H1 (cell line): ENCODE data around the gene CTSS. TPM values are rescaled to one million over a fixed set of nuclear protein-coding genes. Genes with fewer than 3 reads are reported as not detected.

Source experiments
- CTCF ChIA-PET: fragments of 300-600 bp; sonication (Branson Sonifier 250); formaldehyde crosslinking; loops from one replicate; lab custom pipeline; 2021; ENCODE audit not compliant: partially characterized antibody; lab: Charles Lee
- POLR2A ChIA-PET: fragments of 300-600 bp; sonication (Branson Sonifier 250); formaldehyde crosslinking; loops from one replicate; lab custom pipeline; 2021; ENCODE audit warnings: inconsistent platforms; ENCODE audit not compliant: partially characterized antibody; lab: Charles Lee
- DNase-seq, 2 experiments: peaks; one replicate each; pipeline versions ENCODE4 v3.0.0 to v3.0.0-alpha.2; 2010 to 2022; ENCODE audit warnings: low spot score in 2 of 2, low read depth in 1 of 2, mixed read lengths in 1 of 2
- FAIRE-seq: peaks from 2 replicates; lab custom pipeline; 2011; peaks lifted over from hg19 to GRCh38; lab: Jason Lieb, UNC
- H2AFZ ChIP-seq: 2 replicates; pipeline ENCODE4 v1.8.1; 2012; ENCODE audit warnings: low read length, inconsistent platforms
- H2AK5ac ChIP-seq: 2 replicates; pipeline ENCODE4 v1.6.1; 2013; ENCODE audit warnings: low read depth, low read length
- H2BK120ac ChIP-seq: replicated peaks from 2 replicates; pipeline ENCODE3; 2013; ENCODE audit warnings: low read depth, low read length, inconsistent platforms
- H2BK12ac ChIP-seq: 2 replicates; pipeline ENCODE4 v1.6.1; 2013; ENCODE audit warnings: low read depth, low read length
- H2BK15ac ChIP-seq: 2 replicates; pipeline ENCODE4 v1.6.1; 2013; ENCODE audit warnings: low read length
- H2BK20ac ChIP-seq: 2 replicates; pipeline ENCODE4 v1.6.1; 2013; ENCODE audit warnings: low read length
- H2BK5ac ChIP-seq: 2 replicates; pipeline ENCODE4 v1.6.1; 2013; ENCODE audit warnings: low read depth, low read length
- H3K14ac ChIP-seq: 2 replicates; pipeline ENCODE4 v1.6.1; 2013; ENCODE audit warnings: inconsistent platforms; ENCODE audit not compliant: insufficient read length
- H3K18ac ChIP-seq: 2 replicates; pipeline ENCODE4 v1.6.1; 2013; ENCODE audit warnings: low read length; ENCODE audit errors: extremely low read depth
- H3K23ac ChIP-seq: 2 replicates; pipeline ENCODE4 v1.6.1; 2013; ENCODE audit warnings: inconsistent platforms; ENCODE audit not compliant: insufficient read length
- H3K23me2 ChIP-seq: 2 replicates; pipeline ENCODE4 v1.6.1; 2013; ENCODE audit warnings: low read depth, low read length
- H3K27ac ChIP-seq: 2 replicates; pipeline ENCODE4 v1.6.1; 2011; ENCODE audit warnings: low read depth, low read length, inconsistent platforms
- H3K27me3 ChIP-seq, 4 experiments: replicated peaks in 1 of 4; 1 replicate in 1 of 4; 2 replicates in 3 of 4; pipeline versions ENCODE4 v1.6.1 to v1.8.1; 2011 to 2013; ENCODE audit warnings: low read length in 3 of 4, mild to moderate bottlenecking in 3 of 4, inconsistent platforms in 2 of 4, mixed read lengths in 2 of 4, moderate library complexity in 1 of 4; ENCODE audit not compliant: control insufficient read depth in 3 of 4, insufficient read depth in 3 of 4; ENCODE audit errors: extremely low read depth in 1 of 4
- H3K36me3 ChIP-seq, 4 experiments: 2 replicates each; pipeline versions ENCODE4 v1.6.1 to v1.8.1; 2011 to 2013; ENCODE audit warnings: mild to moderate bottlenecking in 4 of 4, low read length in 3 of 4, moderate library complexity in 2 of 4, control low read depth in 1 of 4, inconsistent platforms in 1 of 4; ENCODE audit not compliant: insufficient read depth in 4 of 4, control insufficient read depth in 2 of 4
- H3K4ac ChIP-seq: replicated peaks from 2 replicates; pipeline ENCODE3; 2013; ENCODE audit warnings: low read length, low read depth, mixed read lengths, inconsistent platforms; ENCODE audit not compliant: insufficient read length
- H3K4me1 ChIP-seq, 4 experiments: replicated peaks in 1 of 4; 1 replicate in 1 of 4; 2 replicates in 3 of 4; pipeline versions ENCODE4 v1.6.1 to v1.8.1; 2011 to 2013; ENCODE audit warnings: low read length in 3 of 4, inconsistent platforms in 2 of 4, mixed read lengths in 1 of 4; ENCODE audit not compliant: insufficient read depth in 4 of 4, control insufficient read depth in 3 of 4
- H3K4me2 ChIP-seq, 2 experiments: 2 replicates each; pipeline versions ENCODE4 v1.6.1 to v1.8.1; 2011 to 2013; ENCODE audit warnings: low read depth in 2 of 2, low read length in 2 of 2, control low read depth in 1 of 2, inconsistent platforms in 1 of 2, mild to moderate bottlenecking in 1 of 2; ENCODE audit not compliant: insufficient read depth in 1 of 2
- H3K4me3 ChIP-seq, 4 experiments: fragments of 200-600, 300-600 bp in 1 of 4; sonication (generic), shearing (Covaris generic), sonication (Bioruptor Twin) in 1 of 4; 2 replicates each; pipeline versions ENCODE4 v1.5.1 to v1.8.1; 2011 to 2016; ENCODE audit warnings: low read length in 4 of 4, low read depth in 3 of 4, control low read depth in 2 of 4, inconsistent platforms in 2 of 4, mild to moderate bottlenecking in 2 of 4, mixed read lengths in 1 of 4, moderate library complexity in 1 of 4; ENCODE audit not compliant: insufficient read depth in 2 of 4; ENCODE audit errors: extremely low read depth in 1 of 4
- H3K56ac ChIP-seq: replicated peaks from 2 replicates; pipeline ENCODE3; 2013; ENCODE audit warnings: low read depth, mild to moderate bottlenecking, mixed read lengths, low read length, inconsistent platforms; ENCODE audit not compliant: insufficient read length
- H3K79me1 ChIP-seq: 2 replicates; pipeline ENCODE4 v1.6.1; 2013; ENCODE audit warnings: low read depth, low read length, control low read depth
- H3K79me2 ChIP-seq, 2 experiments: 2 replicates each; pipeline versions ENCODE4 v1.6.1 to v1.8.1; 2012 to 2013; ENCODE audit warnings: low read length in 2 of 2, mild to moderate bottlenecking in 2 of 2, inconsistent platforms in 1 of 2; ENCODE audit not compliant: insufficient read depth in 2 of 2, control insufficient read depth in 1 of 2
- H3K9ac ChIP-seq, 4 experiments: replicated peaks in 1 of 4; 1 replicate in 1 of 4; 2 replicates in 3 of 4; pipeline versions ENCODE4 v1.6.1 to v1.8.1; 2011 to 2013; ENCODE audit warnings: low read depth in 3 of 4, low read length in 3 of 4, control low read depth in 2 of 4, mild to moderate bottlenecking in 2 of 4, moderate library complexity in 2 of 4, inconsistent platforms in 1 of 4; ENCODE audit errors: extremely low read depth in 1 of 4
- H3K9me3 ChIP-seq, 2 experiments: 2 replicates each; pipeline versions ENCODE4 v1.6.1 to v1.8.1; 2012 to 2013; ENCODE audit warnings: mild to moderate bottlenecking in 2 of 2, moderate library complexity in 2 of 2, control low read depth in 1 of 2, inconsistent platforms in 1 of 2, low read depth in 1 of 2, low read length in 1 of 2, mixed read lengths in 1 of 2; ENCODE audit not compliant: insufficient read depth in 2 of 2
- H4K20me1 ChIP-seq, 2 experiments: replicated peaks in 1 of 2; 2 replicates each; pipeline versions ENCODE3 to v1.8.1; 2011 to 2013; ENCODE audit warnings: inconsistent platforms in 2 of 2, low read length in 2 of 2, mild to moderate bottlenecking in 1 of 2; ENCODE audit not compliant: insufficient read depth in 2 of 2, control insufficient read depth in 1 of 2
- H4K5ac ChIP-seq: 2 replicates; pipeline ENCODE4 v1.6.1; 2013; ENCODE audit warnings: low read length, low read depth, mixed read lengths, inconsistent platforms; ENCODE audit not compliant: insufficient read length
- H4K8ac ChIP-seq: 2 replicates; pipeline ENCODE4 v1.8.0; 2013; ENCODE audit warnings: mild to moderate bottlenecking, moderate library complexity, low read length, inconsistent platforms; ENCODE audit not compliant: insufficient read depth; ENCODE audit errors: extremely low read depth
- H4K91ac ChIP-seq: replicated peaks from 2 replicates; pipeline ENCODE3; 2013; ENCODE audit warnings: low read length, mixed read lengths, inconsistent platforms; ENCODE audit not compliant: insufficient read length
- BACH1 ChIP-seq: IDR thresholded peaks from 2 replicates; pipeline ENCODE4 v1.6.1; 2012; ENCODE audit warnings: low read length, improper control_type of control experiment
- BCL11A ChIP-seq, 2 experiments: IDR thresholded peaks; one replicate each; pipeline ENCODE4 v1.6.1; 2011; ENCODE audit warnings: low read depth in 2 of 2, low read length in 2 of 2, mild to moderate bottlenecking in 2 of 2
- CBX5 ChIP-seq: fragments of 300-800, 300-1000 bp; sonication (generic); IDR thresholded peaks from 2 replicates; pipeline ENCODE4 v1.7.1; 2016; ENCODE audit warnings: antibody characterized with exemption, low read length, low read depth
- EGR1 ChIP-seq: IDR thresholded peaks from 2 replicates; pipeline ENCODE4 v1.6.1; 2011; ENCODE audit warnings: low read depth, low read length, borderline replicate concordance
- JUND ChIP-seq: IDR thresholded peaks from 2 replicates; pipeline ENCODE4 v1.6.1; 2011; ENCODE audit warnings: mild to moderate bottlenecking, improper control_type of control experiment, low read length
- RBBP5 ChIP-seq: IDR thresholded peaks from 2 replicates; pipeline ENCODE4 v1.7.1; 2012; ENCODE audit warnings: low read depth, mild to moderate bottlenecking, inconsistent platforms, low read length, moderate library complexity, borderline replicate concordance
- SIN3A ChIP-seq, 2 experiments: IDR thresholded peaks in 1 of 2; conservative IDR thresholded peaks in 1 of 2; 2 replicates each; pipeline ENCODE4 v1.6.1; 2011 to 2012; ENCODE audit warnings: low read length in 2 of 2, improper control_type of control experiment in 1 of 2, low read depth in 1 of 2, mild to moderate bottlenecking in 1 of 2
- SP1 ChIP-seq: IDR thresholded peaks from 2 replicates; pipeline ENCODE4 v1.6.1; 2011; ENCODE audit warnings: low read depth, low read length
- SP2 ChIP-seq: IDR thresholded peaks from 2 replicates; pipeline ENCODE4 v1.6.1; 2012; ENCODE audit warnings: mild to moderate bottlenecking, low read length, inconsistent platforms
- TBP ChIP-seq: IDR thresholded peaks from 2 replicates; pipeline ENCODE4 v1.6.1; 2011; ENCODE audit warnings: low read depth, low read length, improper control_type of control experiment
- WGBS, 2 experiments: shearing (Covaris generic) in 1 of 2; methylation state at CpG; one replicate each; pipeline versions ENCODE4 v1.1.6 to v1.1.7; 2013 to 2015; ENCODE audit warnings: low lambda C conversion rate in 2 of 2, mixed read lengths in 2 of 2, inconsistent platforms in 1 of 2, low coverage in 1 of 2, missing lambda C conversion rate in 1 of 2; ENCODE audit not compliant: insufficient replicate concordance in 2 of 2, insufficient coverage in 1 of 2, insufficient read length in 1 of 2; ENCODE audit errors: extremely low coverage in 1 of 2, missing lambda C conversion rate in 1 of 2; 5-methylcytosine and 5-hydroxymethylcytosine counted together
- polyA plus RNA-seq, 7 experiments: library from polyadenylated mRNA; depleted of rRNA in 3 of 7; stranded (reverse) in 5 of 7; unstranded in 2 of 7; fragments of >200 nt in 5 of 7; fragments of 200-250 nt in 2 of 7; gene quantifications; 1 replicate in 5 of 7; 2 replicates in 1 of 7; 4 replicates in 1 of 7; pipeline versions ENCODE4 v1.2.1 to v1.2.3, GENCODE V29; 2011 to 2013; ENCODE audit warnings: missing spikeins in 2 of 7, mixed read lengths in 2 of 7
- total RNA-seq: library from RNA; stranded (reverse); fragmentation: NEBNext Ultra II Directional; extraction: Animal tissue kit (Norgen Biotek cat#: 25700); gene quantifications from 2 replicates; pipeline ENCODE4 v1.2.1, GENCODE V29; 2021

Gene CTSS
- total and polyA plus RNA-seq, 2 of the 8 experiments (the other 6 are each of a cell fraction or from before 2014, with no cell fraction given): not detected

- CTCF ChIA-PET: no interaction called here
- Histone ChIP-seq H3K9ac (no peak overlapping the region), H2AK5ac (no peak overlapping the region), H4K20me1 (no peaks in the 10 kb centered on the region), H2BK15ac (no peak overlapping the region), H3K23me2 (no peaks in the 10 kb centered on the region; the same call in 1 of the 2 replicates), H3K9me3 (peaks cover 0 to 5% of the 10 kb centered on the region in 2 experiments; a peak in 1 of 4 replicates), H2BK120ac (no peak overlapping the region), H4K8ac (no peak overlapping the region), H2AFZ (no peak overlapping the region), H3K27me3 (no peaks in the 10 kb centered on the region), H4K91ac (no peak overlapping the region), H3K56ac (no peak overlapping the region), H2BK12ac (no peak overlapping the region), H2BK20ac (no peak overlapping the region), H3K18ac (no peak overlapping the region), H2BK5ac (no peak overlapping the region), H3K4me3 (no peak overlapping the region), H3K27ac (no peak overlapping the region), H3K4me2 (no peak overlapping the region), H4K5ac (no peak overlapping the region), H3K36me3 (no peaks in the 10 kb centered on the region), H3K23ac (no peak overlapping the region), H3K14ac (no peak overlapping the region), H3K4ac (no peak overlapping the region), H3K79me1 (no peaks in the 10 kb centered on the region), H3K79me2 (no peaks in the 10 kb centered on the region), H3K4me1 (no peaks in the 10 kb centered on the region)
- TF ChIP-seq SP2 (no peak), SIN3A (conservative IDR thresholded peaks at IDR 0.05 in 1 of 2, IDR thresholded peaks at IDR 0.05 in 1 of 2; ENCODE audit: low read depth in 1 of 2, low read length in 2 of 2) (no peak), BACH1 (no peak), CBX5 (no peak), BCL11A (IDR thresholded peaks at IDR 0.05; ENCODE audit: low read depth in 2 of 2, low read length in 2 of 2) (no peak), TBP (no peak), JUND (no peak), EGR1 (no peak), SP1 (no peak), RBBP5 (no peak)
- 93% methylated on average over 2 of the region's 2 CpGs; no CpG with 5 or more reads in 1 of the 2 experiments for WGBS, 2 experiments
- FAIRE-seq (no peak), DNase-seq (no peak)
- POLR2A ChIA-PET: no interaction called here
Observed at GRCh38 chr1:150762552-150762951, 3.0 kb downstream of the CTSS start.
